Non-pigmented ciliary epithelial cell (primary cell): ENCODE data around the gene CHMP4B.

Experiments used
- DNase-seq: peaks from one replicate; pipeline ENCODE4 v3.0.0-alpha.2; 2010; ENCODE audit warnings: low read depth

The CHMP4B gene

DNA sequence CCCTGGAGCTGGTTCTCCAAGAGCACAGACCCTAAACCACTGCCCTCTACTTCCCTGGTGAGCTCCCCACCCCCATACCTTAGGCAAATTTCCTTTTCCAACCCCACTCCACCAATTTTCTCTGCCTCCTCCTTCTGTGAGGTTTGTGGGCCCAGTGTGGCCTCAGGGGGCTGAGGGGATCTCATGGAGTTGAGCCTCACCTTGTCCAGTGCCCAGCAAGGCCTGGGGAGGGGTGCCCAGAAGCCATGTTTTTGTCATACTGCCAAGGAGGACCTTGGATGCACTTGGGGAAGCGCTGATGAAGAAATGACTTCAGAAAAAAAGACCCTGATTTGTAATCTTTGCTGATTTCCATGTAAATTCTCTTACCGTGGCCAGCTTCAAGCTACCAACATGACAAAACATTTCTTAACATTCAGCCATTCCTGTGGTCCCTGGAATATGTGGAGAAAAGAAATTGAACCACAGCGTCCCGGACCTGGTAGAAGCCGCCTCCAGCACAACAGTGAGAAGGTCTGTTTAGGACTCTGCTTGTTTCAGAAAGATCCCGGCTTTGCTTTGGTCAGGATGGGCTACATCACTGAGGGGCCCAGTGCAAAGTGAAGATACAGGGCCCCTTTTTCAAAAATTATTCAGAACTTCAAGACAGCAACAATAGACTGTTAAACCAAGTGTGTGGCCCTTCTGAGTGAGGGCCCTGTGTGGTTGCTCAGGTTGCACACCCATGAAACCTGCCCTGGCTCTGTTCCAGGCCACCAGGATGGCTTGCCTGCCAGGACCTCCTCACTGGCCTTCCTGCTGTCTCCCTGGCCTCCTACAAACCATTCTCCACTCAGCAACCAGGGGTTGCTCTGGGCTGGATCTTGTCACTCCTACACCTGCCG, 52.5 kb downstream of the CHMP4B start:
- no peak for DNase-seq

GRCh38 chr20:33864324-33864963, 53.3 kb downstream of the CHMP4B start:
- DNase-seq, result no peak

DNA sequence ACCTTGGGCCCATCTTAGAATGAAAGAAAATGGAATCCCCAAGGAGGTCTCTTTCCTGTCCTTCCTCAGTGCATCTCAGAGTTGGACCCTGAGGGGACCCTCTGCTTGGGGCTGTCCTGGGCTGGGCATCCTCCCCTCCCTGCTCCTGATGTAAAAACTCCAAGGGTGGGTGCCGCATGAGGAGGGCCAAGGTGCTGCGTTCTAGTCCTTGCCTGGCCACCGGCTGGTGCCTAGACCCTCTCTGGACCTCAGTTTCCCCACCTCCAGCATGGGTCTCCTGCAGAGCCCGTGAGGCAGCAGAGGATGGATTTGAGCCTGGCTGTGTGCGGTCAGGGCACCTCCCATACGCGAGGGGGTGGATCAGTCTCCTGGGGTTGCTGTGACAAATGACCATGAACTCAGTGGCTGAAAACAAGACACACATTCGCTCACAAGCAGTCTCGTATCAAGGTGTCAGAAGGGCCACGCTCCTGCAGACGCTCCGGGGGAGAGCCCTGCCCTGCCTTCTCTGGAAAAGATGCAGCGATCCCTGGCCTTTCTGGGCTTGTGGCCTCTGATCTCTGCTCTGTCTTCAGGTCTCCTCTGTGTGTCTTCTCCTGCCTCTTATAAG, 54.7 kb downstream of the CHMP4B start:
- DNase-seq, result no peak

DNA sequence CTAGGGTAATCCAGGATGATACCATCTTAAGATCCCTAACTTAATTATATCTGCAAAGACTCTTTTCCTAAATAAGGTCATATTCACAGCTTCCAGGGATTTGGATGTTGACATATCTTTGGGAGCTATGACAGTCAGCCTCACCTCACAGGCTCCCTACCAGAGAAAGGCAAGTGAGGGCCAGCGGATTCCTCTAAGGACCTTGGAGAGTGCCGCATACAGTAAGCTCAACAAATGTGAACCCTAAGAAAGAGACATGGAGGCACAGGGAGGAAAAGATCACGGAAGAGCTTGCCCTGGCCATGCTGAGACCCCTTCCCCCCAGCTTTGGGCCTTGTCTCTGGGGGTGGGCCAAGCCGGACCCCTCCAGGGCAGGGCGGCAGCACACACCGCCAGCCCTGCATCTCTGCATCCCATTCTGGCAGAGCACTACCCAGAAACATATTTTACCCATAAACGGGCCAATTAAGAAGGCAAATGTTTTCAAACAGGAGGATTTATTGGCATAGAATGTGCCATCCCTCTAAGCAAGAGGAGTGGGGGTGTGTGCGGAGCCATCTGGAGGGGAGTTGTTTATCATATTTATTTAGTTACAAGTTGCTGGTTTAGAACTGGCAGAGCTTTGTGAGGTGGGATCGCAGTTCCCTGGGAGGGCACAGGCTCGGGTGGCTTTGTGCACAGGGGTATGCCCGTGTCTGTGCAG, 55.4 kb downstream of the CHMP4B start:
- DNase-seq, result no peak

DNA sequence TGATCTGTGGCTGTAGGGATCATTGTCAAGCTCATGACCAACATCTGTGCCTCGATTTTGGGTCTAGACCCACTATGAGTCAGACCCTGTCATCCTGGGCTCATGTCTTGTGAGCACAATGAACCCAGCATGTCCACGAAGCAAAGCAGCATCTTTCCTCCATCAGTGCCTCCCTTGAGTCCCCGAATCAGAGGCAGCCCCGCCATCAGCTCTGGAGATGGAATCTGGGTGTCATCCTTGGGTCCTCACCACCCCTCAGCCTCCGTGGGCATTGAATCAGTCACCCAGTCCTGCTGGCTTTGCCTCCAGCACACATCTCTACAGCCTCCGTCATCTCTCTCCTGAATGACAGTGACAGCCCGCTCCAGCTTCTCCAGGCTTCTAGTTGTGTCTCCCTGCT, 56.9 kb downstream of the CHMP4B start:
- no peak for DNase-seq

DNA sequence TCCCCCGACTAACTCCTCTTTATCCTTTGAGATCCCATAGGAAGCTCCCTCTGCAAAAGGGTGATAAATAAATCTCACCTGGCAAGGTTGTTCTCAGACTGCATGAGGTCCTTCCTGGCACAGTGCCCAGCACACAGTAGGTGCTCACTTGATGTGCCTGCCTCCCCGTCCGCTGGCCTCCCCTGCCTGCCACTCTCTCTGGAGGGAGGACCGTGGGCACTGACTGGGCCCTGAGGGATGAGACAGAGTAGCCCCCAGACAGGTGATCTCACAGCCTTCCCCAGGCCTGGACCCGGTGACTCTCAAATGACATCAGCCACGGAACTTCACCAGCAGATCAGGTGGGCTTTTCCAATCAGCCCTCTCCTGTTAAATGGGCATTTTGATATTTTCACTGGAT, 57.4 kb downstream of the CHMP4B start:
- no peak for DNase-seq

DNA sequence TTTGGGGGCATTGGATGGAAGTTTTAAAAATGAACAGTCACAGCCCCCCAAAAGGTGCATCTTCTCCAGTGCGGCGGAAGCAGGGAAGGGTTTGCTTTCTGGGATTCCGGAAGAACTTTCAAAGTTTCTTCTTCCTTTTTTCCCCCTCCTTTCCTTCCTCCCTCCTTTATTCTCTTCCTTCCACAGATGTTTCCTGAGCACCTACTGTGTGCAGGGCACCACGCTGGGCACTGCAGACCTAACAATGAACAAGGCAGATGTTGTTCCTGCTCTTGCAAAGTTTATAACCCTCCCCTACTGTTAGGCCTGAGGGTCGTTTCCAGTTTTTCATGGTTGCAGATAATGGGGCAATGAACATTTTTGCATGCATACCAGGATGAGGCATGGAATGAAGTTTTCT, 58.1 kb downstream of the CHMP4B start:
- DNase-seq, result no peak

DNA sequence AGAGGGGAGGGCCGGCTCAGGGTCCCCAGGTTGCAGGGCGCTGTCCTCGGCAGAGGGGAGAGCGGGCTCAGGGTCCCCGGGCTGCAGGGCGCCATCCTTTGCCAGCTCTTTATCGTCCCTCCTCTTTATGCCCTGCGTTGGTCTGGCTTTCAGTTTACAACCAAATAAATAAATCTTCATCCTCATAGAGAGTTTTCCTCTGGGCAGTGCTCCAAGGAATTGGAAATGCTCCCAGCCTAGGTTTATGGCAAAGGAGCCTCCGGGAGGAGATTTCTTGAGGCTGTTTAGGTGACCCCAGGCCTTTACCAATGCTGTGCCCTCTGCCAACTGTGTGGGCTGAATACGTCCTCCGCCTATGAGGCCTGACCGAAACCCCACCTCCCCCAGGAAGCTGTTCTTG, 60.2 kb downstream of the CHMP4B start:
- DNase-seq, result no peak

- DNase-seq, result no peak
Observed at GRCh38 chr20:33874129-33874528, 63.0 kb downstream of the CHMP4B start.

GRCh38 chr20:33875055-33875454, 63.9 kb downstream of the CHMP4B start:
- no peak for DNase-seq

GRCh38 chr20:33875534-33876026, 64.4 kb downstream of the CHMP4B start:
- DNase-seq, result no peak

GRCh38 chr20:33878583-33878982, 67.4 kb downstream of the CHMP4B start:
- no peak for DNase-seq

DNA sequence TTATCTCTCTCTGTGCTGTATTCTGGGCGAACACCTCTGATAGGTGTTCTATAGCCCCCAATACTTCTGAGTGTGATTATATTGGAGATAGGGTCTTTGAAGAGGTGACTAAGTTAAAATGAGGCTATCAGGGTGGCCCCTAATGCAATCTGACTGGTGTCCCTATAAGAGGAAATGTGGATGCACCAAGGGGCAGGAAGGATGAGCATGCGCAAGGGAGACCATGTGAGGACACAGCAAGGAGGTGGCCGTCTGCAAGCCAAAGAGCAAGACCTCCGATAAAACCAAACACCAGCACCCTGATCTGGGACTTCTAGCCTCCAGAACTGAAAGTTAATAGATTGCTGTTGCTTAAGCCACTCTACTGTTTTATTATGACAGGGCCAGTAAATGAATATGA, 69.2 kb downstream of the CHMP4B start:
- no peak for DNase-seq

DNA sequence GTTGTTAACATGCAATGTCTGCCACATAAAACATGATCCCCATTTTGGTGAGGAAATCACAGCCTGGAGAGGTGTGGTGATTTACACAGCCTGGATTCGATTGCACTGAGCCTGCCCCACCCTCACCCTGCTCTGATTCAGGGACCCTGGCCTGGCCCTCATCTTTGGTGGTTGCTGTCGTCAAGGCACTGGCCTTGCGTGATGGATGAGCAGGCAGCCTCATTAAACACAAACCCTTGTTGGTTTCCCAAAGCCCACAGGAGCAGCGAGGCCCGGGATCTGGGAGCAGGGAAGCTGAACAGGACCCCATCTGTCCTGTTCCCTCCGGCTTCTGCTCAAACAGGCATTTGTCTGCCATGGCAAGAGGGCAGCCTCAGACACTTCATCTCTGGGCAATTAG, 70.8 kb downstream of the CHMP4B start:
- no peak for DNase-seq

DNA sequence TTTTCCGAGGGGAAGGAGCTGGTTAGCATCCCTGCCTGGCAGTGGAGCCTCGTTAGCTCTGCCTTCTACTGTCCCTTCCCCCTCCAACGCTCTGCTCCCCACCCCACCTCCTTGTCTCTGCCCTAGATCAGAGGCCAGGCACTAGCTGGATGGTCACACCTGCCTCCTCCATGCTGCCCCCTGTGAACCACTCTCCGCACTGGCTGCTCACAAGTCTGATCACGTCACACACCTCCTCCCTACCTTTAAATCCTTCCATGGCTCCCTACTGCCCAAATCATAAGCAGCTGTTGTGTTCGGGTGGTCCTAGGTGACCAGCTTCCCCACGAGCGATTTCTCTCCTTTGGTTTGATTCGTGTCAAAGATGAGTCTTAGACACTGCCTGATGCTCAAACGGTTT, 71.3 kb downstream of the CHMP4B start:
- no peak for DNase-seq

- no peak for DNase-seq
Observed at GRCh38 chr20:33883164-33883563, 72.0 kb downstream of the CHMP4B start.

DNA sequence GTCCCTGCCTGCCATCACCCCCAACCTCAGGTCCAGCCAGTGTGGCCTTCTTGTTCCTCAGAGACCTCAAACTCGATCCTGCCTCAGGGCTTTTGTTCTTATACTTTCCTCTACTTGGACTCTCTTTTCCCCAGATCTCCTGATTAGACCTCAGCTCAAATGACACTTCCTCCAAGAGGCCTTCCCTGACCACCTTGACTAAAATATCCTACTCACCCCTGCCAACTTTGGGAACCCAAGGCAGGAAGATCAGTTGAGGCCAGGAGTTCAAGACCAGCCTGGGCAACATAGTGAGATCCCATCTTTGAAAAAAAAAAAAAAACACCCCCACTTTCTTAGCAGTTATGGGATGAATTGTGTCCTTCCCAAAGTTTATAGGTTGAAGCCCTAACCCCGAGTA, 73.5 kb downstream of the CHMP4B start:
- no peak for DNase-seq

DNA sequence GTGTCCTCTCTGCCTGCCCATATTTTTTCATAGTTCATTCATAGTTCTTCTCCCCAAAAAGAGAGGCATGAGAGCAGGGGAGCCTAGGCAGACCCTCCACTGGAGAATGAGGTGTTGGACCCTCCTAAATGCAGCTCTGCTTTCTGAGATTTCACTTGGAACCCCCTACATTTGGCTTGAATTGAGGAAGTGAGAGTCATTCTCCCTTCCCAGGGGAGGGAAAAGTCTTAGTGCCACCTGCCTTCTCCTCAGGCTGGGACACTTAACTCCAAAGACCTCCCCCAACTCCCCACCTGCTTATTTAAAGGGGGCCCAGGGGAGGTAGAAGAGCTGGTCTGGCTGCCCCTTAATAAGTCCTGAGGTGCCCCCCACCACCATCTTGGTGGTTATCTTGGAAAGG, 78.2 kb downstream of the CHMP4B start:
- DNase-seq, result no peak

- no peak for DNase-seq
Observed at GRCh38 chr20:33890557-33890956, 79.4 kb downstream of the CHMP4B start.

- peak; percentile 62 for DNase-seq
Observed at GRCh38 chr20:33893314-33893713, 82.2 kb downstream of the CHMP4B start.

GRCh38 chr20:33894798-33895197, 83.7 kb downstream of the CHMP4B start:
- DNase-seq, result no peak

DNA sequence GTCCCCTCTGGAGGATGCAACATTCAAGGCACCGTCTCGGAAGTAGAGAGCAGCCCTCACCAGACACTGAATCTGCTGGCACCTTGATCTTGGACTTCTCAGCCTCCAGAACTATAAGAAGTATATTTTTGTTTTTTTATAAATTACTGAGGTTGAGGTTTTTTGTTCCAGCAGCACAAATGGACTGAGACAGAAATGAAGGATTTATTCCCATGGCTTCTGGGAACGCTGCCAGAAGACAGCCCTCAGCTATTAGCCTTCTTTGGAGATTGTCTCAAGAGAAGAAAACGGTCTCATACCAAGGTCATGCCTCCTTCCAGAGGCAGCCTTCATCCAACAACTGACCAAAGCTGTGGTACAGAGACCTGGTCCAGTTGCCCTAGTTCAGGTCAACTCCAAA, 85.4 kb downstream of the CHMP4B start:
- DNase-seq, result peak; percentile 13
